SK-N-SH (cell line): ENCODE measurements around the gene POU2AF2. TPM values are rescaled to one million over a fixed set of nuclear protein-coding genes. Genes with fewer than 3 reads are reported as not detected.
A peak's percentile ranks its signal among the peaks of the same experiment; 100 is the strongest.

ENCODE experiments used
- CTCF ChIA-PET: fragments of 300-600, 350-600 bp; formaldehyde crosslinking; extraction: SDS; loops from one replicate; lab custom pipeline; 2021; lab: Yijun Ruan, JAX
- POLR2A ChIA-PET: fragments of 350-600 bp; sonication (Branson Sonifier 250); formaldehyde crosslinking; extraction: SDS; loops from one replicate; lab custom pipeline; 2020; ENCODE audit warnings: antibody characterized with exemption, inconsistent platforms; lab: Yijun Ruan, JAX
- DNase-seq: peaks from one replicate; pipeline ENCODE4 v3.0.0; 2012
- H2AFZ ChIP-seq: fragments of 200-600 bp; sonication (generic); 2 replicates; pipeline ENCODE4 v1.8.1; 2016; ENCODE audit warnings: antibody characterized with exemption, mild to moderate bottlenecking, low read depth
- H3F3A ChIP-seq: fragments of 200-600 bp; sonication (generic); replicated peaks from 2 replicates; pipeline ENCODE3; 2016; ENCODE audit warnings: antibody characterized with exemption, mild to moderate bottlenecking; ENCODE audit not compliant: insufficient read depth
- H3K27ac ChIP-seq, 2 experiments: fragments of 200-500 bp in 1 of 2; fragments of 200-600 bp in 1 of 2; sonication (Bioruptor generic) in 1 of 2; sonication (generic), shearing (Covaris generic) in 1 of 2; 2 replicates each; pipeline versions ENCODE4 v1.5.1 to v1.6.1; 2014 to 2016; ENCODE audit warnings: low read depth in 2 of 2, inconsistent platforms in 1 of 2, low read length in 1 of 2, mild to moderate bottlenecking in 1 of 2, mixed read lengths in 1 of 2
- H3K27me3 ChIP-seq: fragments of 200-600 bp; sonication (generic), shearing (Covaris generic); 2 replicates; pipeline ENCODE4 v1.6.1; 2016; ENCODE audit warnings: mixed run types; ENCODE audit not compliant: insufficient read depth
- H3K36me3 ChIP-seq, 2 experiments: fragments of 200-500 bp in 1 of 2; fragments of 200-600 bp in 1 of 2; sonication (Bioruptor generic) in 1 of 2; sonication (generic) in 1 of 2; replicated peaks in 1 of 2; 2 replicates each; pipeline versions ENCODE3 to v1.5.1; 2014 to 2016; ENCODE audit warnings: low read length in 1 of 2, mild to moderate bottlenecking in 1 of 2; ENCODE audit not compliant: insufficient read depth in 2 of 2, control insufficient read depth in 1 of 2
- H3K4me1 ChIP-seq, 2 experiments: fragments of 200-500 bp in 1 of 2; fragments of 200-600 bp in 1 of 2; sonication (Bioruptor generic) in 1 of 2; sonication (generic), shearing (Covaris generic) in 1 of 2; 2 replicates each; pipeline versions ENCODE4 v1.5.1 to v1.6.1; 2014 to 2016; ENCODE audit warnings: low read depth in 1 of 2, low read length in 1 of 2, mixed run types in 1 of 2; ENCODE audit not compliant: insufficient read depth in 2 of 2, control insufficient read depth in 1 of 2
- H3K4me2 ChIP-seq: fragments of 200-600 bp; sonication (generic), shearing (Covaris generic); 2 replicates; pipeline ENCODE4 v1.6.1; 2017; ENCODE audit warnings: mixed run types
- H3K4me3 ChIP-seq, 2 experiments: fragments of 200-500 bp in 1 of 2; fragments of 200-600 bp in 1 of 2; sonication (Bioruptor generic) in 1 of 2; sonication (generic), shearing (Covaris generic) in 1 of 2; 2 replicates each; pipeline versions ENCODE4 v1.5.1 to v1.8.1; 2014 to 2016; ENCODE audit warnings: low read depth in 2 of 2, inconsistent platforms in 1 of 2, low read length in 1 of 2, mild to moderate bottlenecking in 1 of 2, mixed read lengths in 1 of 2, moderate library complexity in 1 of 2
- H3K79me2 ChIP-seq: fragments of 200-600 bp; sonication (generic); 2 replicates; pipeline ENCODE4 v1.8.1; 2017; ENCODE audit warnings: mild to moderate bottlenecking; ENCODE audit not compliant: insufficient read depth
- H3K9ac ChIP-seq: fragments of 200-600 bp; sonication (generic); 2 replicates; pipeline ENCODE4 v1.6.1; 2017; ENCODE audit warnings: mixed run types
- H3K9me2 ChIP-seq: fragments of 200-600 bp; sonication (generic); 2 replicates; pipeline ENCODE4 v1.6.1; 2017; ENCODE audit warnings: mixed run types
- H3K9me3 ChIP-seq: fragments of 200-600 bp; sonication (generic); 2 replicates; pipeline ENCODE4 v1.6.1; 2017; ENCODE audit warnings: mixed run types, mild to moderate bottlenecking, moderate library complexity
- H4K20me1 ChIP-seq: fragments of 200-600 bp; sonication (generic); 2 replicates; pipeline ENCODE4 v1.6.1; 2017; ENCODE audit warnings: mild to moderate bottlenecking, mixed run types; ENCODE audit not compliant: insufficient read depth
- JUND ChIP-seq: IDR thresholded peaks from 2 replicates; pipeline ENCODE4 v1.4.0; 2012
- NFIC ChIP-seq: IDR thresholded peaks from 2 replicates; pipeline ENCODE4 v1.4.0; 2012; ENCODE audit warnings: borderline replicate concordance
- NRF1 ChIP-seq: IDR thresholded peaks from 2 replicates; pipeline ENCODE4 v1.6.1; 2012; ENCODE audit warnings: low read depth, mild to moderate bottlenecking, low read length
- POLR2AphosphoS5 ChIP-seq: IDR thresholded peaks from 2 replicates; pipeline ENCODE4 v1.6.1; 2012; ENCODE audit warnings: low read depth, low read length
- RAD21 ChIP-seq: IDR thresholded peaks from 2 replicates; pipeline ENCODE4 v1.6.1; 2012; ENCODE audit warnings: mild to moderate bottlenecking, low read length
- SMC3 ChIP-seq: IDR thresholded peaks from 2 replicates; pipeline ENCODE4 v1.6.1; 2012; ENCODE audit warnings: low read depth, low read length, improper control_type of control experiment
- WGBS: methylation state at CpG from one replicate; pipeline ENCODE4 v1.1.6; 2017; ENCODE audit warnings: low lambda C conversion rate; 5-methylcytosine and 5-hydroxymethylcytosine counted together
- polyA plus RNA-seq, 3 experiments: library from polyadenylated mRNA; depleted of rRNA; stranded (reverse); fragments of >200 nt; gene quantifications; 2 replicates each; pipeline ENCODE4 v1.2.3, GENCODE V29; 2012
- TF ChIP-seq, protein P1 (sequence below): fragments of 150-350 bp; IDR thresholded peaks from 2 replicates; pipeline ENCODE4 v1.6.1; 2016; ENCODE audit warnings: mild to moderate bottlenecking, low read depth, low read length
- TF ChIP-seq, protein P2 (sequence below): IDR thresholded peaks from 2 replicates; pipeline ENCODE4 v1.4.0; 2012; ENCODE audit warnings: low read depth, borderline replicate concordance
- TF ChIP-seq, protein P3 (sequence below): fragments of 200-600 bp; sonication (generic); IDR thresholded peaks from 2 replicates; pipeline ENCODE4 v1.6.1; 2017; ENCODE audit warnings: antibody characterized with exemption, mild to moderate bottlenecking, moderate library complexity
- TF ChIP-seq, protein P4 (sequence below): IDR thresholded peaks from 2 replicates; pipeline ENCODE4 v1.6.1; 2012; ENCODE audit warnings: mild to moderate bottlenecking, low read depth, low read length, moderate library complexity

The POU2AF2 gene
- polyA plus RNA-seq, 1 of the 3 experiments (the other 2 are of a cell fraction), result 0.15 TPM

DNA sequence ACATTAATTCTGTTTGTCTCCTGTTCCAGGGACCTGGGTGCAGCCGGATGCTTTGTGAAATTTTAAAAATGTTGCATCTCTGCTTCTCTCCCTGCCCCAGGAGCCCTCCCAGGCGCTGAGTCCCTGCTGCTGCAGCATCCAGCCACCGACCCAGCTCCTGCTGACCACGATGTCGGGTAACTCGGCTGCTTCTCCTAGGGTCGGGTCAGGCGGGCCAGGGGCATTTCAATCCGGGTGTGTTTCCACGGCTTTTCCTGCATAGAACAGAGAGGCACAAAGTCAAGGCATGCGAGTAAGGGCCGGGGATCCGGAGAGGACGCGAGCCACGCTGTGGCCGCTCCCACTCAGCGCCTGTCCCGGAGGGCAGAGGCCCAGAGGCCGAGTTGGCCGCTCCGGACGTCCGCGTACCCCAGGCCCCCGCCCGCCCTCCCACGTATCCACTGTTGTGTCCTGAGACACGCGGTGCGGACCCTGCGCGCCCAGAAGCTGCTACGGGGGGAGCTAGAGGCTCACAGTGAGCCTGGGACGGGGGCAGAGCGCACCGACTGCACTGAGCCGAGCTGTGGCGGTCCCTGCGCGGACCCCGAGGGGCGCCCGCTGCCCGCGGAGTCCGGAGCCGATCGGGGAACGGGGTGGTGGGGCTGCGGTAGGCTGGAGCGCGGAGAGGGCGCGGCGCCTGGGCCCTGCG, 53.0 kb downstream of the POU2AF2 start, which contains the start of gene POU2AF3 (continued):
- TF ChIP-seq, protein P1, sequence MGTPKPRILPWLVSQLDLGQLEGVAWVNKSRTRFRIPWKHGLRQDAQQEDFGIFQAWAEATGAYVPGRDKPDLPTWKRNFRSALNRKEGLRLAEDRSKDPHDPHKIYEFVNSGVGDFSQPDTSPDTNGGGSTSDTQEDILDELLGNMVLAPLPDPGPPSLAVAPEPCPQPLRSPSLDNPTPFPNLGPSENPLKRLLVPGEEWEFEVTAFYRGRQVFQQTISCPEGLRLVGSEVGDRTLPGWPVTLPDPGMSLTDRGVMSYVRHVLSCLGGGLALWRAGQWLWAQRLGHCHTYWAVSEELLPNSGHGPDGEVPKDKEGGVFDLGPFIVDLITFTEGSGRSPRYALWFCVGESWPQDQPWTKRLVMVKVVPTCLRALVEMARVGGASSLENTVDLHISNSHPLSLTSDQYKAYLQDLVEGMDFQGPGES, result no peak
- TF ChIP-seq, protein P2, sequence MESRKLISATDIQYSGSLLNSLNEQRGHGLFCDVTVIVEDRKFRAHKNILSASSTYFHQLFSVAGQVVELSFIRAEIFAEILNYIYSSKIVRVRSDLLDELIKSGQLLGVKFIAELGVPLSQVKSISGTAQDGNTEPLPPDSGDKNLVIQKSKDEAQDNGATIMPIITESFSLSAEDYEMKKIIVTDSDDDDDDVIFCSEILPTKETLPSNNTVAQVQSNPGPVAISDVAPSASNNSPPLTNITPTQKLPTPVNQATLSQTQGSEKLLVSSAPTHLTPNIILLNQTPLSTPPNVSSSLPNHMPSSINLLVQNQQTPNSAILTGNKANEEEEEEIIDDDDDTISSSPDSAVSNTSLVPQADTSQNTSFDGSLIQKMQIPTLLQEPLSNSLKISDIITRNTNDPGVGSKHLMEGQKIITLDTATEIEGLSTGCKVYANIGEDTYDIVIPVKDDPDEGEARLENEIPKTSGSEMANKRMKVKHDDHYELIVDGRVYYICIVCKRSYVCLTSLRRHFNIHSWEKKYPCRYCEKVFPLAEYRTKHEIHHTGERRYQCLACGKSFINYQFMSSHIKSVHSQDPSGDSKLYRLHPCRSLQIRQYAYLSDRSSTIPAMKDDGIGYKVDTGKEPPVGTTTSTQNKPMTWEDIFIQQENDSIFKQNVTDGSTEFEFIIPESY, result no peak
- no peak for TF ChIP-seq NFIC

DNA sequence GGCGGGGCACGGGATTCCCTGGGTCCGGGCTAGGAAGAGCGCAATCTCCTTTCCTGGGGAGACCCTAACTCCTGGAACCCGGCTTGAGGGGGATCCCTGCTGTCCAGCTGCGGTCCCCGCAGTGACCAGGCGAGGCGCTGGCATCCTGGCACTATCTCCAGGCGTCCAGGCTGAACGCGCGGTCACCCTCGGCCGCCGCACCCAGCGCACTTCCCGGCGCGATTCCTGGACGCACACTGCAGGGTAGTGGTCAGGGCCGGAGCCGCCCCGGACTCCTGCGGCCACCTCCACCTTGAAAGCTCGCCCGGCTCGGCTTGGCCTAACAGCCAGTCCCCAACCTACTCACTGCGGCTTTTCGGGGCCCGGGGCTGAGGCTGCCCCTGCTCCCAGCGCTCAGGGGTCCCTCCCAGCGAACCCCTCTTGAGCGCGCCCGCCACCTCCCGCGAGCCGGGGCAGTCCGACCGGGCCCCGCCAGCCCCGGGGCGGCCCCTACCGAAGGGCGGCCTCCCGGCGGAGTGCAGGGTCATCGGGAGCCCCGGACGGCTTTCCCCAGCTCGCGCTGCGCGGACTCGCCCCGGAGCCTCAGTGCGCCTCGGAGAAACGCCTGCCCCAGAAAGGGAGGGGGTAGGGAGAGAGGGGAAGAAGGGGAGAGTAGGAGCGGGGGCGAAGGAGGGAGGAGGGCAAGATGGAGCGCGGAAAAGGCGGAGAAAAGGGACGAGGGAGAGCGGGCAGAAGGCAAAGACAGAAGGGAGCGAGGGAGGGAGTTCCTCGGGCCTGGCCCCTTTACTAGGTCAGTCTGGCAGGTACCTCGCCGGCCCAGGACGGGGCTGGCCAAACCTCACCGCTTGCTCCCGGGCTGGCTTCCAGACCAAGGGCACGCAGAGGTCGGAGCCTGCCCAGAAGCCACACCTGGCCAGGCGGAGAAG, 53.8 kb downstream of the POU2AF2 start:
- no peaks in the 10 kb centered on the region for H3F3A ChIP-seq
- H3K4me3 ChIP-seq, result peak overlapping the region; percentile 54 to 60
- DNase-seq, result peak; percentile 92
- H2AFZ ChIP-seq, result peak overlapping the region; percentile 74
- peak overlapping the region; percentile 94 for H3K4me2 ChIP-seq
- no peaks in the 10 kb centered on the region for H3K9me2 ChIP-seq
- H3K27me3 ChIP-seq, result peaks cover 27% of the 10 kb centered on the region; the same call in 1 of the 2 replicates
- H4K20me1 ChIP-seq, result no peaks in the 10 kb centered on the region
- no peaks in the 10 kb centered on the region for H3K36me3 ChIP-seq
- TF ChIP-seq, protein P3, sequence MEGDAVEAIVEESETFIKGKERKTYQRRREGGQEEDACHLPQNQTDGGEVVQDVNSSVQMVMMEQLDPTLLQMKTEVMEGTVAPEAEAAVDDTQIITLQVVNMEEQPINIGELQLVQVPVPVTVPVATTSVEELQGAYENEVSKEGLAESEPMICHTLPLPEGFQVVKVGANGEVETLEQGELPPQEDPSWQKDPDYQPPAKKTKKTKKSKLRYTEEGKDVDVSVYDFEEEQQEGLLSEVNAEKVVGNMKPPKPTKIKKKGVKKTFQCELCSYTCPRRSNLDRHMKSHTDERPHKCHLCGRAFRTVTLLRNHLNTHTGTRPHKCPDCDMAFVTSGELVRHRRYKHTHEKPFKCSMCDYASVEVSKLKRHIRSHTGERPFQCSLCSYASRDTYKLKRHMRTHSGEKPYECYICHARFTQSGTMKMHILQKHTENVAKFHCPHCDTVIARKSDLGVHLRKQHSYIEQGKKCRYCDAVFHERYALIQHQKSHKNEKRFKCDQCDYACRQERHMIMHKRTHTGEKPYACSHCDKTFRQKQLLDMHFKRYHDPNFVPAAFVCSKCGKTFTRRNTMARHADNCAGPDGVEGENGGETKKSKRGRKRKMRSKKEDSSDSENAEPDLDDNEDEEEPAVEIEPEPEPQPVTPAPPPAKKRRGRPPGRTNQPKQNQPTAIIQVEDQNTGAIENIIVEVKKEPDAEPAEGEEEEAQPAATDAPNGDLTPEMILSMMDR, result peak; percentile 60
- TF ChIP-seq JUND (no peak), NRF1 (no peak), POLR2AphosphoS5 (no peak), SMC3 (peak; percentile 28), RAD21 (peak; percentile 58)
- TF ChIP-seq, protein P4, sequence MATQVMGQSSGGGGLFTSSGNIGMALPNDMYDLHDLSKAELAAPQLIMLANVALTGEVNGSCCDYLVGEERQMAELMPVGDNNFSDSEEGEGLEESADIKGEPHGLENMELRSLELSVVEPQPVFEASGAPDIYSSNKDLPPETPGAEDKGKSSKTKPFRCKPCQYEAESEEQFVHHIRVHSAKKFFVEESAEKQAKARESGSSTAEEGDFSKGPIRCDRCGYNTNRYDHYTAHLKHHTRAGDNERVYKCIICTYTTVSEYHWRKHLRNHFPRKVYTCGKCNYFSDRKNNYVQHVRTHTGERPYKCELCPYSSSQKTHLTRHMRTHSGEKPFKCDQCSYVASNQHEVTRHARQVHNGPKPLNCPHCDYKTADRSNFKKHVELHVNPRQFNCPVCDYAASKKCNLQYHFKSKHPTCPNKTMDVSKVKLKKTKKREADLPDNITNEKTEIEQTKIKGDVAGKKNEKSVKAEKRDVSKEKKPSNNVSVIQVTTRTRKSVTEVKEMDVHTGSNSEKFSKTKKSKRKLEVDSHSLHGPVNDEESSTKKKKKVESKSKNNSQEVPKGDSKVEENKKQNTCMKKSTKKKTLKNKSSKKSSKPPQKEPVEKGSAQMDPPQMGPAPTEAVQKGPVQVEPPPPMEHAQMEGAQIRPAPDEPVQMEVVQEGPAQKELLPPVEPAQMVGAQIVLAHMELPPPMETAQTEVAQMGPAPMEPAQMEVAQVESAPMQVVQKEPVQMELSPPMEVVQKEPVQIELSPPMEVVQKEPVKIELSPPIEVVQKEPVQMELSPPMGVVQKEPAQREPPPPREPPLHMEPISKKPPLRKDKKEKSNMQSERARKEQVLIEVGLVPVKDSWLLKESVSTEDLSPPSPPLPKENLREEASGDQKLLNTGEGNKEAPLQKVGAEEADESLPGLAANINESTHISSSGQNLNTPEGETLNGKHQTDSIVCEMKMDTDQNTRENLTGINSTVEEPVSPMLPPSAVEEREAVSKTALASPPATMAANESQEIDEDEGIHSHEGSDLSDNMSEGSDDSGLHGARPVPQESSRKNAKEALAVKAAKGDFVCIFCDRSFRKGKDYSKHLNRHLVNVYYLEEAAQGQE, result no peak
- ChIA-PET POLR2A (no interaction called here), CTCF (interaction anchor here (0.6 to 7.0 kb wide), 19 partner anchors 8 to 905 kb away, joined by 3 to 57 read pairs (median 5); no protein-coding TSS in a partner anchor)
- H3K27ac ChIP-seq, result no peak overlapping the region
- H3K9ac ChIP-seq, result no peak overlapping the region; the same call in 1 of the 2 replicates
- H3K9me3 ChIP-seq, result no peaks in the 10 kb centered on the region
- peaks cover 5% of the 10 kb centered on the region in 2 experiments; a peak in 2 of 4 replicates for H3K4me1 ChIP-seq
- no peaks in the 10 kb centered on the region for H3K79me2 ChIP-seq
- under 1% methylated on average over 42 of the region's 77 CpGs for WGBS
